MM.1S (cell line): ENCODE measurements around the gene MPRIP.

Experiments
- EZH2 ChIP-seq: fragments of 300-600 bp; sonication (generic); optimal IDR thresholded peaks from 2 replicates; pipeline ENCODE3; 2017; ENCODE audit warnings: low read depth, mild to moderate bottlenecking, antibody characterized with exemption, low read length, mixed read lengths
- EZH2phosphoT487 ChIP-seq: fragments of 300-600 bp; sonication (generic); IDR thresholded peaks from 2 replicates; pipeline ENCODE4 v1.6.1; 2018; ENCODE audit warnings: antibody characterized with exemption, low read length
- TF ChIP-seq, protein P1 (sequence below): fragments of 300-600 bp; sonication (generic); IDR thresholded peaks from 2 replicates; pipeline ENCODE4 v1.5.1; 2016; ENCODE audit warnings: antibody characterized with exemption, low read length, mixed read lengths

DNA sequence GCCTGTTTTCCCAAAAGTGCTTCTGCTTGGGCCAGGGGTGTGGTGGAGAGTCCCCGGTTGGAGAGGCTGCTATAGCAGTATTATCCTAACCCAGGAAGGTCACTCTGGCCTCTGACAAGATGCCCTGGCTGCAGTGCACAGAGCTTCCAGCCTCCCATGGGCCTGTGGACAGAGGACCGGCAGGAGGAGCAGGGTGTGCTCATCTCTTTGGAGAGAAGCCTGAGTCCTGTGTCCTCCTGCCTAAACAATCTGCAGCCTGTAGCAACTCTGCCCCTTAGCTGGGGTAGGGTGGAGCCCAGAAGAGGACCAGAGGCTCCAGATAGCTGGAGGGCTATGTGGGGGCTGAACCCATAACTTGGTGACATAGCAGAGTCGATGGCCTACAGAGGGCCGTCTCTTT, 78.0 kb downstream of the MPRIP start:
- no peak for TF ChIP-seq EZH2
- TF ChIP-seq, protein P1, sequence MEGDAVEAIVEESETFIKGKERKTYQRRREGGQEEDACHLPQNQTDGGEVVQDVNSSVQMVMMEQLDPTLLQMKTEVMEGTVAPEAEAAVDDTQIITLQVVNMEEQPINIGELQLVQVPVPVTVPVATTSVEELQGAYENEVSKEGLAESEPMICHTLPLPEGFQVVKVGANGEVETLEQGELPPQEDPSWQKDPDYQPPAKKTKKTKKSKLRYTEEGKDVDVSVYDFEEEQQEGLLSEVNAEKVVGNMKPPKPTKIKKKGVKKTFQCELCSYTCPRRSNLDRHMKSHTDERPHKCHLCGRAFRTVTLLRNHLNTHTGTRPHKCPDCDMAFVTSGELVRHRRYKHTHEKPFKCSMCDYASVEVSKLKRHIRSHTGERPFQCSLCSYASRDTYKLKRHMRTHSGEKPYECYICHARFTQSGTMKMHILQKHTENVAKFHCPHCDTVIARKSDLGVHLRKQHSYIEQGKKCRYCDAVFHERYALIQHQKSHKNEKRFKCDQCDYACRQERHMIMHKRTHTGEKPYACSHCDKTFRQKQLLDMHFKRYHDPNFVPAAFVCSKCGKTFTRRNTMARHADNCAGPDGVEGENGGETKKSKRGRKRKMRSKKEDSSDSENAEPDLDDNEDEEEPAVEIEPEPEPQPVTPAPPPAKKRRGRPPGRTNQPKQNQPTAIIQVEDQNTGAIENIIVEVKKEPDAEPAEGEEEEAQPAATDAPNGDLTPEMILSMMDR, result no peak
- no peak for TF ChIP-seq EZH2phosphoT487
